NCI-H460 (cell line): Measurements from ENCODE around the gene RTL10. TPM values are rescaled to one million over a fixed set of nuclear protein-coding genes. Genes with fewer than 3 reads are reported as not detected.
"Not testable (repeated sequence)": the region's sequence is repeated elsewhere in the genome, so short reads cannot be mapped to it uniquely, and the experiment has no call there.

ENCODE experiments used
- DNase-seq: peaks from one replicate; pipeline ENCODE4 v3.0.0-alpha.2; 2016; ENCODE audit warnings: low read depth; ENCODE audit errors: extremely low read depth
- total RNA-seq: library from RNA; depleted of rRNA; stranded (reverse); fragments of >200 nt; shearing (Covaris generic); gene quantifications from 2 replicates; pipeline ENCODE4 v1.2.3, GENCODE V29; 2014

Gene RTL10
- total RNA-seq, 1 experiment from 2014 or later: 13.0 TPM

GRCh38 chr22:19846620-19847344 is 7.9 kb downstream of the RTL10 start:
- DNase-seq: no peak

DNA sequence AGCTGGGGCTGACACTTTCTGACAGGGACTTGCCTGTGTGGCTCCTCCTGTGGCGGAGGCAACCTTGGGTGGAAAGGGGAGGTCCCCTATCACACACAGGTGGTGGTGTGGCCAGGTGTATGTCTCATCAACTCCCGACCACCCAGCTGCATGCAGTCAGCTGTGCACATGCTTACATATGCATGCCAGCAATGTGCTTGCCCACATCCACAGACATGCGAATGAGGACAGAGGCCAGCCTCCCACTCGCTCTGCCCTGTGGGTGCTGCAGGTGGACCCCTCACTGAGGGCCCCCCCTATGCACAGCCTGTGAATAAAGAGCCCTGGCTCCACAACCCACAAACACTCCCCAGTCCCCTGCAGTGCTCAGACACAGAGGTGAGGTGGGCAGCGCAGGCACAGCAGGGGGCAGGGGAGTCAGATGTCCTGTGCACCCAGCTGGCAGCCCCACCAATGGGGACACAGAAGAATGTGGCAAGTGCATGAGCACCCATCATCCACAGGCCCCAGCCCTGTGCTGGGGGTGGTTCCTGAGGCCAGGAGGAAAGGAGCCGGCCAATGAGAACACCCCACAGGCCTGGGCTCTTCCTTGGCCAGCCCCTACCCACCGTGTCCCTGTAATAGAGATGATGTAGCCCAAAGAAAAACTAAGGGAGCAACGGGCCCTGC is 9.5 kb downstream of the RTL10 start:
- DNase-seq: no peak

- no peak for DNase-seq
These were observed 10.2 kb downstream of the RTL10 start for GRCh38 chr22:19844377-19845053.

DNA sequence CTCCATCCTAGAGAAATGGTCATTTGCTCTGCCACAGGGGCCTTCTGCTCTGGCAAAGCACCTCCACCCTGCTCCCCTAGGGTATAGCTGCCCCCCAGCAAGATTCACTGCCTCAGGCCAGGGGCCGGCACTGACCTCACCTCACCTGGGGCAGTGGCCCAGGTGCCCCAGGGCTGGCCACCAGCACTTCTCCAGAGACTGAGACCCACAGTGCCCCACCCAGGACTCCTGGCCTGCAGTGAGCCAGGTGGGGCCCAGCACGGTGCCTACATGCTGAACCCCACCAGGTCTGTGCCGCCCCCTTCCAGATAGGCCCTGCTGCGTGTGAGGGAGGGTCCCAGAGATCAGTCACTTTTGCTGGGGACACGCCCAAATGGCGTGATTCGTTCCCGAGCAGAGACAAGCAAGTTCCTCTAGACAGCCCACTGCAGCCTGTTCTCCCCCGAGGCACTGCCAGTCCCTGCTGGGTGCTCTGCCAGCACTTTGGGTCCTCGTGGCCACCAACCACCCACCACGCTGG is 10.8 kb downstream of the RTL10 start:
- DNase-seq: no peak

DNA sequence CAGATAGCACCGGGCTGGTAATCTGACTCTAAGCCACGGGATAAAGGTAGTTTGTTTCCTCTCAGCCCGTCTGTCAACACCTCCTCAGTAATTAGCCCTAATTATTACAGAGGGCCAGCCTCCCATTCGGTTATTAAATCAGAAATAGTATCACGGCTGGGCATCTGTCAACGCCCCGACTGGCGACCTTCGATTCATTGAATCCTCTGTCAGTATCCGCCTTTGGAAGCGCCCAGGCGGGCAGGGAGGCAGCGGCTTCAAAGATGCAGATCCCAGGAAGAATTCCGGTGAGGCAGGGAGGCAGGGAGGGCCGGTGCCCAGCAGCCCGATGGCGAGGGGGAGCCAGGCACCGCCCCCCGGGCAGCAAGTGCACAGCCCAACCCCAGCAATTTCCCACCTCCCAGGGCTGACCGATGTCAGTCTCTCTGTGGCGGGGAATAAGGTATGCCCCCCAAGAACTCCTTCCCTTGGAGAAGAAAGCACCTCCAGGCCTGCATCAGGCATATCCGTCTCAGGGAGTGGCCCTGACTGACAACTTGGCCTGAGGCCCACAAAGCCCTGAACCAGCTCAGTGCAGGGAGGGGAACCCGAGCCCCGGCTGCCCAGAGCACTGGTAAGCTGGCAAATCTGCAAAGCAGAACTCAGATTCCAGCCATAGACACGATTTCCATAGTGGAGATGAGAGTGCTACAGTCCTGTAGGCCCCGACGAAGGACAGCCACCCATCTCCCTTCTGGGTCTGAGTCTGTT is 11.4 kb downstream of the RTL10 start:
- DNase-seq: no peak

- no peak for DNase-seq
These were observed 12.1 kb downstream of the RTL10 start for GRCh38 chr22:19842393-19843106.

DNA sequence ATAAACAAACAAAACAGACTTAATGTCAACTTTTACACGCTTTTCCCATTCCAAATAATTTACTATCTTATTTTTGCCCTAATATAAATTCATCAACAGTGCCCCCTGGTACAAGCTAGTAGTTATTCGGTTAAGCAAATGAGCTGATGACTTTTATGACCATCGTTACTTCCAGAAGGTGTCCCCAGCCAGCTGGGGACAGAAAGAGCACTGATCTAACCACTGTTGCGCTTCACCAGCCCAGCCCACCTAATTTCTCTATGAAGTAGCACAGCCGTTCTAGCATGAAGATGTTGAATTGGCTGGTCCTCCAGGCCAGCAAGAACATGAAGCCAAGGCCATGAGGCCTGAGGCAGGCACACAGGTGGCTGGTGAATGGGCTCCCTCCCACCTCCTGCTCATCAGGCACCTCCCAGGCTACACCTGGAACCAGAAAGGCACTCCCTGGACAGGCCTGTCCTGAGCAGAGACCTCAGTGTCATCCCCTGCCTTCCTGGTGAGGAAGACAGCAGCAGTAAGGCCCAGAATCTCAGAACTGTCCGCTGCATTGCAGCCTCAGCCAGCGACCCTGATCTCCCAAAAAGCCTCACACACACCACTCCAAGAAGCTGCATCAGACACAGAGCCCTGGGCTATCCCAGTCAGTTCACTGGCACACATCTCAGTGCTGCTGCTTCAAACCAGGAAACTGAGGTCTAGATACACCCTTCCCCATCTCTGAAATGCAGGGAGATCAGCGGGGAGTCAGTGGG is 12.9 kb downstream of the RTL10 start:
- no peak for DNase-seq

DNA sequence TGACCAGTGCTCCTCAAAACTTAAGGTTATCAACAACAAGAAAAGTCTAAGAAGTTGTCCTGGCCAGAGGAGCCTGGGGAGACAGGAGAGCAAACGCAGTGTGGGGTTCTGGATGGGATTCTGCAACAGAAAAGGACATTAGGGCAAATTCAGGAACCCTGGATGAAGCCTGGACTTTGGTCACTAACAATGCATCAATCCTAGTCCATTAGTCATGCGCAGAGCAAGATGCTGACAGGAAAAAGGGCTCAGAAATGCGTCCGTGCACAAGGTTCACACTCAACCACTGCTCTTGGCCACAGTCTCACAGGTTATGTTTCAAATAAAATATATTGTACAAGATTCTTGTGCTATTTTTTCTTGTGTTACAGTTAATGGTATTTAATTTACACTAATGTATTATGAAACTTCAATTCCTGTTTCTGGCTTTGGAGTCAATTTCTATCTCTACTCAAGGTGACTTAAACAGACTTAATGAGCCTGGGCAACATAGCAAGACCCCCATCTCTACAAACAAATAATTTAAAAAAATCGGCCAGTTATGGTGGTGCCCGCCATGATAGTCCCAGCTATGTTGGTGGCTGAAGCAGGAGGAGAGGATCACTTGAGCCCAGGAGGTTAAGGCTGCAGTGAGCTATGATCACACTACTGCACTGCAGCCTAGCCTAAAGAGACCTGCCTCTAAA is 13.6 kb downstream of the RTL10 start:
- no peak for DNase-seq

DNA sequence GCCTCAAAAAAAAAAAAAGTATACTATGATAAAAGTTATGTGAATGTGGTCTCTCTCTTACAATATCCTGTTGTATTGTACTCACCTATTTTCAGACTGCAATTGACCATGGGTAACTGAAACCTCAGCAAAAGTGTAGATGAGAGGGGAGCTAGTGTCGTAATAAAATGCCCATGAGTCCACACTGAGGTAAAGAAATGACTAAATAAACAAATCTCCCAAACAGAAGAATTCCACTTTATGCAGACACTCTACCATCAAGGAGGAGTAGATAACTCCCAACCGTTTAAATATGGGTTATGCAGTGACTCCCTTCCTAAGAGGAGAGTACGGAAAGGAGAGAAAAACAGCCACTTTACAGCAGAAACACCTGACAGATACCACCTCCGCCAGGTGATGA is 14.6 kb downstream of the RTL10 start:
- no peak for DNase-seq

- DNase-seq: no peak
These were observed 16.8 kb downstream of the RTL10 start for GRCh38 chr22:19837915-19838314.

DNA sequence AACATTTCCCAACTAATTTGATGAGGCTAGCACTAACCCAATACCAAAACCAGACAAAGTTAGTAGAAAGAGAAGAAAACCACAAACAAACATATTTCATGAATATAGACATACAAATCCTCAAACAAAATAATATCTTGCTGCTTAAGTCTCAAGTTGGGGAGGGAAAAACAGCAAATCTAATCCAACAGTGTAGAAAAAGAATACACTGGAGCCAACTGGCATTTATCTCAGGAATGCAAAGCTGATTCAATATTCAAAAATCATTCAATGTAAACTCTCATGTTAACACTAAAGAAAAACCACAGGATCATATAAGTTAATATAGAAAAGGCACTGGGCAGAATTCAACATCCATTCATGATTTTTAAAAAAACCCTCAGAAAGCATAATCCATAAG is 18.2 kb downstream of the RTL10 start:
- no peak for DNase-seq

- DNase-seq: no peak
These were observed 20.1 kb downstream of the RTL10 start for GRCh38 chr22:19834599-19834998.

DNA sequence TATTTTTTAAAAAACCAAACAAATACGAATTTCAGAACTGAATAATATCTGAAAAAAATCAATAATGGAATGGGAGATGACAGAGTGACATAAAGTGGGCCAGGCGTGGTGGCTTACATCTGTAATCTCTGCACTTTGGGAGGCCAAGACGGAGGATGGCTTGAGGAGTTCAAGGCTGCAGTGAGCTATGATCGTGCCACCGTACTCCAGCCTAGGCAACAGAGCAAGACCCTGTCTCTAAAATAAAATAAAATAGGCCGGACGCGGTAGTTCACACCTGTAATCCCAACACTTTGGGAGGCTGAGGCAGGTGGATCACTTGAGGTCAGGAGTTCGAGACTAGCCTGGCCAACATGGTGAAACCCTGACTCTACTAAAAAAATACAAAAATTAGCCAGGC is 21.3 kb downstream of the RTL10 start:
- not testable (repeated sequence) for DNase-seq

GRCh38 chr22:19832476-19833108 is 22.1 kb downstream of the RTL10 start:
- DNase-seq: no peak

DNA sequence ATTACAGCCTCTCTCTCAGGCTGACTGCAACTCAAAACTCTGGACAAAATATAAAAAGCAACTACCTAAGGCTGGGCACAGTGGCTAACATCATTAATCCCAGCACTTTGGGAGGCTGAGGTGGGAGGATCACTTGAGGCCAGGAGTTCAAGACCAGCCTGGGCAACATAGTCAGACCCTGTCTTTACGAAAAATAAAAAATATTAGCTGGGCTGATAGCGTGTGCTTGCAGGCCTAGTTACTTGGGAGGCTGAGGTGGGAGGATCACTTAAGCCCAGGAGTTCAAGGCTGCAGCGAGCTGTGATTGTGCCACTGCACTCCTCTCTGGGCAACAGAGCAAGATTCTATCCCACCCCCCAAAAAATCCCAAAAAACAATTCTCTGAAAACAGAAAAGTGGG is 22.7 kb downstream of the RTL10 start:
- DNase-seq: not testable (repeated sequence)

DNA sequence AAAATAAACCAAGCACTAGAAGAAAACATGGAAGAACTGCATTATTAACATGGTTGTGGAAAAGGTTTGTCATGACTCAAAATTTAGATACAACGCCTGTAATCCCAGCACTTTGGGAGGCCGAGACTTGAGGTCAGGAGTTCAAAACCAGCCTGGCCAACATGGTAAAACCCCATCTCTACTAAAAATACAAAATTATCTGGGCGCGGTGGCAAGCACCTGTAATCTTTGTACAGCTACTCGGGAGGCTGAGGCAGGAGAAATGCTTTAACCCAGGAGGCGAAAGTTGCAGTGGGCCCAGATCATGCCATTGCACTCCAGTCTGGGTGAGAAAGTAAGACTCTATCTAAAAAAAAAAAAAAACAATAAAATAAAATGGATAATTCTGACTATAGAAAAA is 23.7 kb downstream of the RTL10 start:
- no peak for DNase-seq

- DNase-seq: no peak
These were observed 26.7 kb downstream of the RTL10 start for GRCh38 chr22:19828035-19828401.

GRCh38 chr22:19827341-19828034 is 27.2 kb downstream of the RTL10 start:
- DNase-seq: no peak
